GM23248 (cell line): ENCODE data around the gene RCOR1.

Experiments used
- EZH2 ChIP-seq: fragments of 200-600 bp; sonication (generic); IDR thresholded peaks from 2 replicates; pipeline ENCODE4 v1.6.1; 2018; ENCODE audit warnings: antibody characterized with exemption, mild to moderate bottlenecking; ENCODE audit not compliant: insufficient read depth, poor library complexity, severe bottlenecking
- EZH2phosphoT487 ChIP-seq: fragments of 200-600 bp; sonication (generic); IDR thresholded peaks from 2 replicates; pipeline ENCODE4 v1.6.1; 2018; ENCODE audit warnings: antibody characterized with exemption, moderate library complexity, mild to moderate bottlenecking, low read depth; ENCODE audit not compliant: insufficient read depth

GRCh38 chr14:102606296-102606695 is 13.8 kb downstream of the RCOR1 start:
- TF ChIP-seq EZH2 (no peak), EZH2phosphoT487 (no peak)
